ENCODE results near the gene HPN. TPM values are rescaled to one million over a fixed set of nuclear protein-coding genes. Genes with fewer than 3 reads are reported as not detected.

Gene HPN
- total RNA-seq, 2 experiments from 2014 or later = 0.11 TPM; not detected in 1

GRCh38 chr19:35021016-35021415, 20.5 kb upstream of the HPN start:
- no peak for TF ChIP-seq CTCF (IDR thresholded peaks at IDR 0.05)
- H3K27ac Mint-ChIP-seq = no peak overlapping the region
- peaks cover 54% of the 10 kb centered on the region for H3K36me3 Mint-ChIP-seq (ENCODE audit: low read depth)
- ChIA-PET POLR2A (interaction anchor here (0.8 to 1.8 kb wide), 3 partner anchors 9 to 42 kb away, joined by 3 to 7 read pairs (median 3); partner anchors contain the start of gene SCN1B), CTCF (interaction anchor here (1.5 to 1.9 kb wide), 2 partner anchors 8 to 23 kb away, joined by 5 to 6 read pairs; no protein-coding TSS in a partner anchor)
- ATAC-seq (no peak), DNase-seq (no peak)
- H3K4me1 Mint-ChIP-seq (ENCODE audit: low read depth) = no peaks in the 10 kb centered on the region
- H3K4me3 Mint-ChIP-seq = no peak overlapping the region
- intact Hi-C loops (cut with micrococcal nuclease) = no loop called here
- no peaks in the 10 kb centered on the region for H3K27me3 Mint-ChIP-seq
- no peaks in the 10 kb centered on the region for H3K9me3 Mint-ChIP-seq

GRCh38 chr19:35021596-35021995, 19.9 kb upstream of the HPN start:
- ATAC-seq (no peak), DNase-seq (no peak)
- POLR2A ChIA-PET = interaction anchor here (0.7 to 1.8 kb wide), 4 partner anchors 8 to 49 kb away, joined by 3 to 7 read pairs (median 4); partner anchors contain the start of gene SCN1B
- CTCF ChIA-PET = interaction anchor here (1.5 to 1.9 kb wide), 2 partner anchors 9 to 23 kb away, joined by 5 to 6 read pairs; no protein-coding TSS in a partner anchor
- no peak for TF ChIP-seq CTCF (IDR thresholded peaks at IDR 0.05)
- intact Hi-C loops (cut with micrococcal nuclease) = no loop called here
- H3K4me3 Mint-ChIP-seq = no peak overlapping the region
- H3K4me1 Mint-ChIP-seq (ENCODE audit: low read depth) = no peaks in the 10 kb centered on the region
- no peak overlapping the region for H3K27ac Mint-ChIP-seq
- no peaks in the 10 kb centered on the region for H3K27me3 Mint-ChIP-seq
- peaks cover 56% of the 10 kb centered on the region for H3K36me3 Mint-ChIP-seq (ENCODE audit: low read depth)
- H3K9me3 Mint-ChIP-seq = no peaks in the 10 kb centered on the region

GRCh38 chr19:35022460-35022859, 19.1 kb upstream of the HPN start:
- Mint-ChIP-seq H3K4me3 (no peak overlapping the region), H3K27me3 (no peaks in the 10 kb centered on the region), H3K9me3 (no peaks in the 10 kb centered on the region), H3K36me3 (ENCODE audit: low read depth) (peaks cover 53% of the 10 kb centered on the region), H3K27ac (no peak overlapping the region), H3K4me1 (ENCODE audit: low read depth) (no peaks in the 10 kb centered on the region)
- TF ChIP-seq CTCF (IDR thresholded peaks at IDR 0.05) = no peak
- POLR2A ChIA-PET = interaction anchor here (1.2 to 1.8 kb wide), 3 partner anchors 8 to 21 kb away, joined by 3 to 7 read pairs (median 3); no protein-coding TSS in a partner anchor
- CTCF ChIA-PET = interaction anchor here (1.2 to 1.9 kb wide), 2 partner anchors 22 to 50 kb away, joined by 4 to 5 read pairs; no protein-coding TSS in a partner anchor
- intact Hi-C loops (cut with micrococcal nuclease) = no loop called here
- ATAC-seq (no peak), DNase-seq (no peak)

GRCh38 chr19:35023428-35023827, 18.1 kb upstream of the HPN start:
- no peaks in the 10 kb centered on the region for H3K27me3 Mint-ChIP-seq
- H3K9me3 Mint-ChIP-seq = no peaks in the 10 kb centered on the region
- H3K4me3 Mint-ChIP-seq = no peak overlapping the region
- no peak overlapping the region for H3K27ac Mint-ChIP-seq
- intact Hi-C loops (cut with micrococcal nuclease) = no loop called here
- DNase-seq (no peak), ATAC-seq (no peak)
- no peak for TF ChIP-seq CTCF (IDR thresholded peaks at IDR 0.05)
- CTCF ChIA-PET = no interaction called here
- POLR2A ChIA-PET = interaction anchor here (1.2 kb wide), 2 partner anchors 9 to 13 kb away, joined by 3 read pairs; no protein-coding TSS in a partner anchor
- peaks cover 47% of the 10 kb centered on the region for H3K36me3 Mint-ChIP-seq (ENCODE audit: low read depth)
- peaks cover 2% of the 10 kb centered on the region for H3K4me1 Mint-ChIP-seq (ENCODE audit: low read depth)

GRCh38 chr19:35024095-35024494, 17.4 kb upstream of the HPN start:
- H3K27ac Mint-ChIP-seq = no peak overlapping the region
- H3K4me1 Mint-ChIP-seq (ENCODE audit: low read depth) = peaks cover 3% of the 10 kb centered on the region
- H3K36me3 Mint-ChIP-seq (ENCODE audit: low read depth) = peaks cover 45% of the 10 kb centered on the region
- POLR2A ChIA-PET = no interaction called here
- intact Hi-C loops (cut with micrococcal nuclease) = no loop called here
- CTCF ChIA-PET = interaction anchor here (1.7 kb wide), 1 partner anchor 51 kb away, joined by 5 read pairs; no protein-coding TSS in a partner anchor
- H3K9me3 Mint-ChIP-seq = no peaks in the 10 kb centered on the region
- DNase-seq = no peak
- TF ChIP-seq CTCF (IDR thresholded peaks at IDR 0.05) = no peak
- no peak for ATAC-seq
- H3K4me3 Mint-ChIP-seq = no peak overlapping the region
- no peaks in the 10 kb centered on the region for H3K27me3 Mint-ChIP-seq

All from activated CD8-positive, alpha-beta T cell treated with anti-CD3 and anti-CD28 coated beads for 36 hours (primary cell).